Calu3 (cell line): ENCODE measurements around the gene CCR7. TPM values are rescaled to one million over a fixed set of nuclear protein-coding genes. Genes with fewer than 3 reads are reported as not detected.
A peak's percentile ranks its signal among the peaks of the same experiment; 100 is the strongest.

Experiments used
- BruUV-seq: library from RNA; stranded (reverse); fragments of 400-500 nt; replicated peaks from 2 replicates; lab custom pipeline; 2021; lab: Mats Ljungman, UMichigan
- CTCF ChIA-PET: fragments of 300-600 bp; sonication (Branson Sonifier 250); formaldehyde crosslinking; loops from one replicate; lab custom pipeline; 2022; ENCODE audit warnings: antibody characterized with exemption; lab: Charles Lee
- DNase-seq: peaks from one replicate; pipeline ENCODE4 v3.0.0; 2022
- H3K27ac Mint-ChIP-seq: one replicate; pipeline ENCODE4 v1.8.0; 2022; ENCODE audit warnings: mixed read lengths; ENCODE audit not compliant: unreplicated experiment
- H3K27me3 Mint-ChIP-seq: one replicate; pipeline ENCODE4 v1.8.0; 2022; ENCODE audit warnings: mixed read lengths; ENCODE audit not compliant: unreplicated experiment
- H3K36me3 Mint-ChIP-seq: one replicate; pipeline ENCODE4 v1.8.0; 2022; ENCODE audit warnings: mild to moderate bottlenecking, moderate library complexity, mixed read lengths; ENCODE audit not compliant: insufficient read depth, unreplicated experiment
- H3K4me1 Mint-ChIP-seq: one replicate; pipeline ENCODE4 v1.8.0; 2022; ENCODE audit warnings: mild to moderate bottlenecking, low read depth, mixed read lengths; ENCODE audit not compliant: unreplicated experiment
- H3K4me3 Mint-ChIP-seq: one replicate; pipeline ENCODE4 v1.8.0; 2022; ENCODE audit warnings: mild to moderate bottlenecking, low read depth, moderate library complexity, mixed read lengths; ENCODE audit not compliant: unreplicated experiment
- H3K9me3 Mint-ChIP-seq: one replicate; pipeline ENCODE4 v1.8.0; 2022; ENCODE audit warnings: low read depth, mixed read lengths; ENCODE audit not compliant: unreplicated experiment
- CTCF ChIP-seq: fragments of 200-600 bp; IDR thresholded peaks from one replicate; pipeline ENCODE4 v1.8.0; 2022; ENCODE audit warnings: antibody characterized with exemption; ENCODE audit not compliant: unreplicated experiment
- intact Hi-C: fragments of 100-400 bp; cut with micrococcal nuclease; formaldehyde crosslinking; loops from one replicate; pipeline ENCODE4 v1.10.0; 2022; ENCODE audit not compliant: unreplicated experiment
- total RNA-seq: library from RNA; stranded (reverse); gene quantifications from 2 replicates; pipeline ENCODE4 v1.2.3, GENCODE V29; 2022

Gene CCR7
- total RNA-seq, 1 experiment from 2014 or later, result not detected

GRCh38 chr17:40612599-40613244 lies 47.5 kb upstream of the CCR7 start:
- BruUV-seq, result no TSS peak
- no peak overlapping the region for H3K4me3 Mint-ChIP-seq
- peaks cover 100% of the 10 kb centered on the region for H3K27me3 Mint-ChIP-seq
- no peak overlapping the region for H3K27ac Mint-ChIP-seq
- H3K9me3 Mint-ChIP-seq, result no peaks in the 10 kb centered on the region
- peak; percentile 82 for DNase-seq
- no peak for TF ChIP-seq CTCF
- intact Hi-C loops, result no loop called here
- no peaks in the 10 kb centered on the region for H3K36me3 Mint-ChIP-seq
- H3K4me1 Mint-ChIP-seq, result peaks cover 15% of the 10 kb centered on the region
- CTCF ChIA-PET, result interaction anchor here (0.6 to 11.7 kb wide), 15 partner anchors 8 to 983 kb away, joined by 3 to 262 read pairs (median 4); no protein-coding TSS in a partner anchor

- Mint-ChIP-seq H3K4me3 (no peak overlapping the region), H3K4me1 (peaks cover 12% of the 10 kb centered on the region), H3K27ac (no peak overlapping the region), H3K27me3 (peaks cover 100% of the 10 kb centered on the region), H3K9me3 (no peaks in the 10 kb centered on the region), H3K36me3 (no peaks in the 10 kb centered on the region)
- no peak for DNase-seq
- BruUV-seq, result no TSS peak
- TF ChIP-seq CTCF, result no peak
- intact Hi-C loops, result loop anchor here (2.0 kb wide), 1 partner anchor 41 kb away; no protein-coding TSS in a partner anchor
- CTCF ChIA-PET, result interaction anchor here (0.8 to 11.7 kb wide), 15 partner anchors 7 to 803 kb away, joined by 3 to 262 read pairs (median 4); partner anchors contain the start of gene KRT222
These were observed 46.7 kb upstream of the CCR7 start for GRCh38 chr17:40611840-40612474.

- CTCF ChIA-PET, result interaction anchor here (0.5 to 11.7 kb wide), 11 partner anchors 10 to 966 kb away, joined by 3 to 262 read pairs (median 4); no protein-coding TSS in a partner anchor
- TF ChIP-seq CTCF, result no peak
- H3K4me1 Mint-ChIP-seq, result peaks cover 6% of the 10 kb centered on the region
These were observed 45.1 kb upstream of the CCR7 start for GRCh38 chr17:40610359-40610758.

GRCh38 chr17:40608061-40608581 lies 42.8 kb upstream of the CCR7 start:
- no peaks in the 10 kb centered on the region for H3K9me3 Mint-ChIP-seq
- H3K27ac Mint-ChIP-seq, result no peak overlapping the region
- intact Hi-C loops, result no loop called here
- no TSS peak for BruUV-seq
- no peaks in the 10 kb centered on the region for H3K4me1 Mint-ChIP-seq
- no peaks in the 10 kb centered on the region for H3K36me3 Mint-ChIP-seq
- TF ChIP-seq CTCF, result no peak
- no peak overlapping the region for H3K4me3 Mint-ChIP-seq
- peaks cover 95% of the 10 kb centered on the region for H3K27me3 Mint-ChIP-seq
- no peak for DNase-seq
- CTCF ChIA-PET, result interaction anchor here (0.6 to 5.7 kb wide), 5 partner anchors 12 to 975 kb away, joined by 3 to 44 read pairs (median 3); no protein-coding TSS in a partner anchor

More at GRCh38 chr17:40610359-40610758, 45.1 kb upstream of the CCR7 start:
- H3K36me3 Mint-ChIP-seq, result no peaks in the 10 kb centered on the region
- no TSS peak for BruUV-seq
- H3K9me3 Mint-ChIP-seq, result no peaks in the 10 kb centered on the region
- intact Hi-C loops, result loop anchor here (2.0 kb wide), 1 partner anchor 40 kb away; no protein-coding TSS in a partner anchor
- H3K27ac Mint-ChIP-seq, result no peak overlapping the region
- no peak overlapping the region for H3K4me3 Mint-ChIP-seq
- DNase-seq, result no peak
- H3K27me3 Mint-ChIP-seq, result peaks cover 100% of the 10 kb centered on the region
